ENCODE measurements around the gene CBX2.

CBX2 gene

GRCh38 chr17:79825580-79825921, 47.6 kb downstream of the CBX2 start:
- no peak for FAIRE-seq
- no peak for DNase-seq (ENCODE audit: insufficient read length, low spot score)

GRCh38 chr17:79826204-79826680, 48.3 kb downstream of the CBX2 start:
- FAIRE-seq: no peak
- DNase-seq (ENCODE audit: insufficient read length, low spot score): no peak
- TF ChIP-seq CTCF (IDR thresholded peaks at IDR 0.05; ENCODE audit: insufficient read depth, missing control alignments): no peak

More at GRCh38 chr17:79825580-79825921, 47.6 kb downstream of the CBX2 start:
- no peak for TF ChIP-seq CTCF (IDR thresholded peaks at IDR 0.05; ENCODE audit: insufficient read depth, missing control alignments)

- TF ChIP-seq CTCF (IDR thresholded peaks at IDR 0.05; ENCODE audit: insufficient read depth, missing control alignments): no peak
- FAIRE-seq (no peak), DNase-seq (ENCODE audit: insufficient read length, low spot score) (no peak)
Measured at GRCh38 chr17:79826841-79827578, 49.1 kb downstream of the CBX2 start.

- FAIRE-seq: no peak
- TF ChIP-seq CTCF (IDR thresholded peaks at IDR 0.05; ENCODE audit: insufficient read depth, missing control alignments): no peak
- DNase-seq (ENCODE audit: insufficient read length, low spot score): no peak
Measured at GRCh38 chr17:79829004-79829403, 51.1 kb downstream of the CBX2 start.

- TF ChIP-seq CTCF (IDR thresholded peaks at IDR 0.05; ENCODE audit: insufficient read depth, missing control alignments): no peak
Measured at GRCh38 chr17:79829457-79829856, 51.5 kb downstream of the CBX2 start.

GRCh38 chr17:79830303-79830702, 52.4 kb downstream of the CBX2 start:
- TF ChIP-seq CTCF (IDR thresholded peaks at IDR 0.05; ENCODE audit: insufficient read depth, missing control alignments): no peak
- FAIRE-seq: no peak
- DNase-seq (ENCODE audit: insufficient read length, low spot score): no peak

More at GRCh38 chr17:79829457-79829856, 51.5 kb downstream of the CBX2 start:
- DNase-seq (ENCODE audit: insufficient read length, low spot score) (no peak), FAIRE-seq (no peak)

GRCh38 chr17:79830763-79831264, 52.9 kb downstream of the CBX2 start:
- FAIRE-seq (no peak), DNase-seq (ENCODE audit: insufficient read length, low spot score) (no peak)
- TF ChIP-seq CTCF (IDR thresholded peaks at IDR 0.05; ENCODE audit: insufficient read depth, missing control alignments): no peak
